HepG2 (cell line): Measurements from ENCODE around the gene FAM111A. TPM values are rescaled to one million over a fixed set of nuclear protein-coding genes. Genes with fewer than 3 reads are reported as not detected.

ENCODE experiments used
- FOSL2 ChIP-seq: sonication (generic); formaldehyde crosslinking; IDR thresholded peaks from 2 replicates; pipeline ENCODE4 v1.4.0; 2020; ENCODE audit warnings: missing genetic modification reagents
- HNRNPK ChIP-seq: fragments of 200-400 bp; formaldehyde crosslinking; IDR thresholded peaks from 2 replicates; pipeline ENCODE4 v1.6.1; 2018; ENCODE audit warnings: low read length, low read depth, moderate library complexity, mild to moderate bottlenecking; ENCODE audit not compliant: poor library complexity, severe bottlenecking
- HOXA3 ChIP-seq: sonication (generic); formaldehyde crosslinking; IDR thresholded peaks from 2 replicates; pipeline ENCODE4 v1.5.0; 2020; ENCODE audit warnings: missing genetic modification reagents
- KLF11 ChIP-seq: IDR thresholded peaks from 2 replicates; pipeline ENCODE4 v1.6.1; 2016; ENCODE audit warnings: missing compliant biosample characterization
- MAFK ChIP-seq, 2 experiments: IDR thresholded peaks in 1 of 2; conservative IDR thresholded peaks in 1 of 2; 2 replicates each; pipeline ENCODE4 v1.6.1; 2011; ENCODE audit warnings: improper control_type of control experiment in 2 of 2, low read length in 2 of 2
- MATR3 ChIP-seq: sonication (generic); formaldehyde crosslinking; IDR thresholded peaks from 2 replicates; pipeline ENCODE4 v1.4.0; 2020; ENCODE audit warnings: missing genetic modification reagents
- NBN ChIP-seq: fragments of 450-650 bp; conservative IDR thresholded peaks from 2 replicates; pipeline ENCODE4 v1.6.1; 2017
- PCBP2 ChIP-seq: fragments of 200-400 bp; formaldehyde crosslinking; optimal IDR thresholded peaks from 2 replicates; pipeline ENCODE3; 2018; ENCODE audit warnings: low read length, low read depth; ENCODE audit not compliant: poor library complexity, severe bottlenecking
- RARG ChIP-seq: sonication (generic); formaldehyde crosslinking; IDR thresholded peaks from 2 replicates; pipeline ENCODE4 v1.4.0; 2020; ENCODE audit warnings: low read depth, mild to moderate bottlenecking, missing genetic modification reagents
- SMARCC2 ChIP-seq: fragments of 450-650 bp; IDR thresholded peaks from 2 replicates; pipeline ENCODE4 v1.6.1; 2017; ENCODE audit warnings: antibody characterized with exemption, mild to moderate bottlenecking
- SP1 ChIP-seq, 2 experiments: fragments of 450-650 bp in 1 of 2; sonication (generic) in 1 of 2; formaldehyde crosslinking in 1 of 2; IDR thresholded peaks; 2 replicates each; pipeline versions ENCODE4 v1.4.0 to v1.6.1; 2016 to 2020; ENCODE audit warnings: missing genetic modification reagents in 1 of 2
- TOE1 ChIP-seq: sonication (generic); formaldehyde crosslinking; IDR thresholded peaks from 2 replicates; pipeline ENCODE4 v1.4.0; 2020; ENCODE audit warnings: mild to moderate bottlenecking, missing genetic modification reagents
- YY1 ChIP-seq: IDR thresholded peaks from 2 replicates; pipeline ENCODE4 v1.6.1; 2011; ENCODE audit warnings: low read length, low read depth, moderate library complexity, mild to moderate bottlenecking; ENCODE audit not compliant: insufficient read depth, insufficient replicate concordance
- ZBTB7A ChIP-seq: sonication (generic); formaldehyde crosslinking; IDR thresholded peaks from 2 replicates; pipeline ENCODE4 v1.8.0; 2022; ENCODE audit warnings: mild to moderate bottlenecking, missing genetic modification reagents
- ZMYM2 ChIP-seq: sonication (generic); formaldehyde crosslinking; IDR thresholded peaks from 2 replicates; pipeline ENCODE4 v1.8.0; 2022; ENCODE audit warnings: mild to moderate bottlenecking, missing genetic modification reagents
- ZNF138 ChIP-seq: sonication (generic); formaldehyde crosslinking; IDR thresholded peaks from 2 replicates; pipeline ENCODE4 v1.5.0; 2020; ENCODE audit warnings: mild to moderate bottlenecking, low read depth, missing genetic modification reagents
- ZNF256 ChIP-seq: sonication (generic); formaldehyde crosslinking; conservative IDR thresholded peaks from 2 replicates; pipeline ENCODE4 v1.4.0; 2020; ENCODE audit warnings: missing genetic modification reagents
- ZNF556 ChIP-seq: sonication (generic); formaldehyde crosslinking; IDR thresholded peaks from 2 replicates; pipeline ENCODE4 v1.4.0; 2020; ENCODE audit warnings: mild to moderate bottlenecking, missing genetic modification reagents, borderline replicate concordance
- ZNF720 ChIP-seq: sonication (generic); formaldehyde crosslinking; IDR thresholded peaks from 2 replicates; pipeline ENCODE4 v1.4.0; 2020; ENCODE audit warnings: missing genetic modification reagents
- ZNF773 ChIP-seq: sonication (generic); formaldehyde crosslinking; IDR thresholded peaks from 2 replicates; pipeline ENCODE4 v1.4.0; 2020; ENCODE audit warnings: missing genetic modification reagents, borderline replicate concordance
- ZNF788 ChIP-seq: sonication (generic); formaldehyde crosslinking; IDR thresholded peaks from 2 replicates; pipeline ENCODE4 v1.5.0; 2020; ENCODE audit warnings: mild to moderate bottlenecking, missing genetic modification reagents, borderline replicate concordance
- polyA plus RNA-seq, 8 experiments: library from polyadenylated mRNA; depleted of rRNA in 3 of 8; stranded (reverse) in 7 of 8; unstranded in 1 of 8; fragments of >200 nt; fragmentation: Illumina TruSeq in 4 of 8; extraction: Trizol in 4 of 8; gene quantifications; 2 replicates each; pipeline versions ENCODE4 v1.2.1 to v1.2.3, GENCODE V29; 2011 to 2016; ENCODE audit warnings: low read depth in 4 of 8, missing spikeins in 1 of 8, mixed read lengths in 1 of 8; ENCODE audit not compliant: insufficient read depth in 1 of 8
- total RNA-seq, 5 experiments: library from RNA; depleted of rRNA; stranded (reverse); fragments of >200 nt; fragmentation: Illumina TruSeq; extraction: Trizol; gene quantifications; 2 replicates each; pipeline ENCODE4 v1.2.3, GENCODE V29; 2016; ENCODE audit warnings: low read depth in 1 of 5
- TF ChIP-seq, protein P1 (sequence below): sonication (generic); formaldehyde crosslinking; IDR thresholded peaks from 2 replicates; pipeline ENCODE4 v1.5.1; 2020; ENCODE audit warnings: missing genetic modification reagents, mild to moderate bottlenecking, borderline replicate concordance
- TF ChIP-seq, protein P2 (sequence below): sonication (generic); formaldehyde crosslinking; IDR thresholded peaks from 2 replicates; pipeline ENCODE4 v1.8.0; 2022; ENCODE audit warnings: mild to moderate bottlenecking, missing genetic modification reagents, moderate library complexity
- TF ChIP-seq, protein P3 (sequence below): sonication (generic); formaldehyde crosslinking; IDR thresholded peaks from 2 replicates; pipeline ENCODE4 v1.4.0; 2020; ENCODE audit warnings: mild to moderate bottlenecking, low read depth, missing genetic modification reagents
- TF ChIP-seq, protein P4 (sequence below): sonication (generic); formaldehyde crosslinking; IDR thresholded peaks from 2 replicates; pipeline ENCODE4 v1.5.1; 2020; ENCODE audit warnings: mild to moderate bottlenecking, missing genetic modification reagents

FAM111A gene
- total and polyA plus RNA-seq, 2 of the 13 experiments (the other 11 are each of a cell fraction or from before 2014, with no cell fraction given), result 3.2 to 13.5 TPM

DNA sequence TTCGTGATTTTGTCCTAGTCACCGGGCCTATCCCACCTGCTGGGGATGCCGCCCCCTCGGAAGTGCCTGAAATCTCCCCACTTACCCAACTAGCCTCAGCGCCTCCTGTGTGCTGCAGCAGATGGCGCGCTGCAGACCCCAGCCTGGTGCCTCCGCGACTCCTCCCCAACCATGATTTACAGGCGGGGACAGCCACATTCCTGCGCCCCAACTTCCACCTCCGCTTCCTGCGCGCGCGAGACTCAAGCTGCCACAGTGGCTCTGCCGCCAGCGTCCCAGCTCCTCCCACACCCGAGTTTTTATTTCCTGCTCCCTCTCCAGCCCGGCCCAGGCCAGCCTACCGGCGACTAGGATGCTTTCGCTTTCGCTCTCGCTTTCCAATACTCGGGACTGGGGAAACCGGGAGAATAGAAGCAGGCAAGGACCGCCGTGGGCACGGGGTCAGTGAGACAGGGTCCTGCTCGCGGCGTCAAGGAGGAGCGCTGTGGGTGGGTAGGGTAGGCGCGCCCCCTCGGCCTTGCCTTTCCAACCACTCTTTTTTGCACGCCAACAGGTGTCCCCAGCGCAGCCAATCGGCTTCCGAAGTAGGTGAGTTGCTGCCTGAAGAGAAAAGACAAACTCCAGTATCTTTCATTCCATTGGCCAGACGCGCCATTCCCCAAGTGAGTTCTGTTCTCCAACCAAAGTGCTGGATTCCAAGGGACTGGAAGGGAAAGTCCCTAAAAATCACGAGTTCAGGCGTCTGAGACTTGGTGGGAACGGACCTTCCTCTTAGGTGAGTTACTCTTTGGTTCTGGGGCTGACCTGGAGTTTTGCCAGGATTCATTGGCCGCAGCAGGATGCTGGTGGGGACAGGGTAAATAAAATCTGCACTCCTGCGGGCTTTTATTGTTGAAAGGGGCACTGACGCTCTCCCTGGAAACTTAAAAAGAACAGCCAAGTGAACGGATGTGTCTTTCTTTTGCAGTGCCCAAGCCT lies at the start of gene FAM111A (continued):
- no peak for TF ChIP-seq HNRNPK
- TF ChIP-seq, protein P1, sequence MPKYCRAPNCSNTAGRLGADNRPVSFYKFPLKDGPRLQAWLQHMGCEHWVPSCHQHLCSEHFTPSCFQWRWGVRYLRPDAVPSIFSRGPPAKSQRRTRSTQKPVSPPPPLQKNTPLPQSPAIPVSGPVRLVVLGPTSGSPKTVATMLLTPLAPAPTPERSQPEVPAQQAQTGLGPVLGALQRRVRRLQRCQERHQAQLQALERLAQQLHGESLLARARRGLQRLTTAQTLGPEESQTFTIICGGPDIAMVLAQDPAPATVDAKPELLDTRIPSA (CRISPR knock-in tag), result no peak
- TF ChIP-seq TOE1 (CRISPR knock-in tag), result no peak
- no peak for TF ChIP-seq KLF11
- no peak for TF ChIP-seq ZNF138 (CRISPR knock-in tag)
- peak; percentile 40; the same call in 1 of the 2 replicates for TF ChIP-seq ZNF556 (CRISPR knock-in tag)
- TF ChIP-seq, protein P2, sequence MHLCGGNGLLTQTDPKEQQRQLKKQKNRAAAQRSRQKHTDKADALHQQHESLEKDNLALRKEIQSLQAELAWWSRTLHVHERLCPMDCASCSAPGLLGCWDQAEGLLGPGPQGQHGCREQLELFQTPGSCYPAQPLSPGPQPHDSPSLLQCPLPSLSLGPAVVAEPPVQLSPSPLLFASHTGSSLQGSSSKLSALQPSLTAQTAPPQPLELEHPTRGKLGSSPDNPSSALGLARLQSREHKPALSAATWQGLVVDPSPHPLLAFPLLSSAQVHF, result no peak
- no peak for TF ChIP-seq RARG (CRISPR knock-in tag)
- TF ChIP-seq, protein P3, sequence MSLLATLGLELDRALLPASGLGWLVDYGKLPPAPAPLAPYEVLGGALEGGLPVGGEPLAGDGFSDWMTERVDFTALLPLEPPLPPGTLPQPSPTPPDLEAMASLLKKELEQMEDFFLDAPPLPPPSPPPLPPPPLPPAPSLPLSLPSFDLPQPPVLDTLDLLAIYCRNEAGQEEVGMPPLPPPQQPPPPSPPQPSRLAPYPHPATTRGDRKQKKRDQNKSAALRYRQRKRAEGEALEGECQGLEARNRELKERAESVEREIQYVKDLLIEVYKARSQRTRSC (CRISPR knock-in tag), result no peak
- peak; percentile 23 for TF ChIP-seq YY1
- 0 out of 2 replicates have a peak, but pooled peaks have one; percentile 44 for TF ChIP-seq ZNF773 (CRISPR knock-in tag)
- peak; percentile 27; the same call in 1 of the 2 replicates for TF ChIP-seq FOSL2 (CRISPR knock-in tag)
- no peak for TF ChIP-seq ZNF720 (CRISPR knock-in tag)
- TF ChIP-seq MAFK (conservative IDR thresholded peaks at IDR 0.05 in 1 of 2, IDR thresholded peaks at IDR 0.05 in 1 of 2; ENCODE audit: low read length in 2 of 2), result no peak
- TF ChIP-seq NBN, result no peak
- 0 out of 2 replicates have a peak, but pooled peaks have one; percentile 56 for TF ChIP-seq ZMYM2 (CRISPR knock-in tag)
- peak; percentile 35; the same call in 1 of the 2 replicates for TF ChIP-seq HOXA3
- TF ChIP-seq ZBTB7A, result no peak
- no peak for TF ChIP-seq PCBP2
- TF ChIP-seq SP1 (IDR thresholded peaks at IDR 0.05), result no peak
- no peak for TF ChIP-seq SP1 (CRISPR knock-in tag; IDR thresholded peaks at IDR 0.05)
- no peak for TF ChIP-seq SMARCC2
- peak; percentile 23; the same call in 1 of the 2 replicates for TF ChIP-seq ZNF788 (CRISPR knock-in tag)
- TF ChIP-seq, protein P4, sequence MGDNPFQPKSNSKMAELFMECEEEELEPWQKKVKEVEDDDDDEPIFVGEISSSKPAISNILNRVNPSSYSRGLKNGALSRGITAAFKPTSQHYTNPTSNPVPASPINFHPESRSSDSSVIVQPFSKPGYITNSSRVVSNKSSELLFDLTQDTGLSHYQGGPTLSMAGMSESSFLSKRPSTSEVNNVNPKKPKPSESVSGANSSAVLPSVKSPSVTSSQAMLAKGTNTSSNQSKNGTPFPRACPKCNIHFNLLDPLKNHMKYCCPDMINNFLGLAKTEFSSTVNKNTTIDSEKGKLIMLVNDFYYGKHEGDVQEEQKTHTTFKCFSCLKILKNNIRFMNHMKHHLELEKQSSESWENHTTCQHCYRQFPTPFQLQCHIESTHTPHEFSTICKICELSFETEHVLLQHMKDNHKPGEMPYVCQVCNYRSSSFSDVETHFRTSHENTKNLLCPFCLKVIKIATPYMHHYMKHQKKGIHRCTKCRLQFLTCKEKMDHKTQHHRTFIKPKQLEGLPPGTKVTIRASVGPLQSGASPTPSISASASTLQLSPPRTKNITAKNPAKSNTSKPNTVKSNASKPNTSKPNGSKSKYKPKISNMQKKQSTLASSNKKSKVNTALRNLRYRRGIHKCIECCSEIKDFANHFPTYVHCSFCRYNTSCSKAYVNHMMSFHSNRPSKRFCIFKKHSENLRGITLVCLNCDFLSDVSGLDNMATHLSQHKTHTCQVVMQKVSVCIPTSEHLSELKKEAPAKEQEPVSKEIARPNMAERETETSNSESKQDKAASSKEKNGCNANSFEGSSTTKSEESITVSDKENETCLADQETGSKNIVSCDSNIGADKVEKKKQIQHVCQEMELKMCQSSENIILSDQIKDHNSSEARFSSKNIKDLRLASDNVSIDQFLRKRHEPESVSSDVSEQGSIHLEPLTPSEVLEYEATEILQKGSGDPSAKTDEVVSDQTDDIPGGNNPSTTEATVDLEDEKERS (CRISPR knock-in tag), result no peak
- TF ChIP-seq ZNF256, result 0 out of 2 replicates have a peak, but pooled peaks have one; percentile 50
- no peak for TF ChIP-seq MATR3 (CRISPR knock-in tag)
